GM18499 (cell line): Measurements from ENCODE around the gene DPYSL3.
"Not testable (repeated sequence)": the region's sequence is repeated elsewhere in the genome, so short reads cannot be mapped to it uniquely, and the experiment has no call there.

Experiments used
- ATAC-seq: cut with Tn5 transposase; IDR thresholded peaks from one replicate; pipeline ENCODE4 v1.9.1; 2021; ENCODE audit warnings: moderate number of reproducible peaks; ENCODE audit not compliant: insufficient read depth, unreplicated experiment

Gene DPYSL3

GRCh38 chr5:147509710-147510651 lies at the start of gene DPYSL3:
Gene DPYSL3, minus strand, starts transcription at chr5:147510068. Its CDS starts 210 bp downstream, at chr5:147509858.
- no peak for ATAC-seq

DNA sequence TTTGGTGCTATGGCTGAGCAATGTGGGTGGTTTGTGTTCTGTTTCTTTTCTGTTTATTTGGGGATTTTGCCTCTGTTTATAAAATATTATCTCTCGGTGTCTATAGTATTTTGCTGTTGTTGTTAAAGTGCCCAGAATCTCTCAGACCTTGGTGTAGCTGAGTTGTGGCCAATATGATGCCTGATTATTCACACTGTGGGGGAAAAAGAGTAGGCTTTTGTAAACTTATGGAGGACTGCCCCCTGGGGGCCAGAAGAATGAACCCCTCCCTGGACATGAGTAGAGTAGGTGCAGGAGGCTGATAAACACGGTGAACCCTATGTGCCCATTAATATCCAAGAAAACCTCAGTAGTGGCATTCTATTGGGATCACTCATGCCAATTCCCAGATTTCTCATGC lies 49.0 kb upstream of the DPYSL3 start:
- ATAC-seq: peak; percentile 55

- ATAC-seq: no peak
Measured at GRCh38 chr5:147557876-147558745, 48.2 kb upstream of the DPYSL3 start.

GRCh38 chr5:147555176-147555575 lies 45.3 kb upstream of the DPYSL3 start:
- ATAC-seq: no peak

- ATAC-seq: no peak
Measured at GRCh38 chr5:147554261-147554817, 44.5 kb upstream of the DPYSL3 start.

GRCh38 chr5:147553817-147554216 lies 43.9 kb upstream of the DPYSL3 start:
- not testable (repeated sequence) for ATAC-seq

DNA sequence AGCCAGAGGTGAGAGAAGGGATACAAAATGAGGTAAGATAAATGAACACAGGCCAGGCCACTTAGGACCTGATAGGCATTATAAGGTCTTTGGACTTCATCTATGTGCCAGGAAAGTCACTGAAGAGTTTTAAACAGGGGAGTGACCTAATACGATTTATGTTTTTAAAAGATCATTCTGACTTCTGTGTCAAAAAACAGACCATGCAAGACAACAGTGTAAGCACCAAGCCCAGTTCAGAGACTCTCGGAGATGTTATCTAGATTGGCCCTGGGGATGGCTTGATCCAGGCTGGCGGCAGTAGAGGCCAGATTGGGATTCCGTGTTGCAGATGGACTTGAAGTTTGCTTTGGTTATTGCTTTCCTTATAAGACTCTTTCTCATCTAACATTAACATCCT lies 43.0 kb upstream of the DPYSL3 start:
- no peak for ATAC-seq

GRCh38 chr5:147551677-147552076 lies 41.8 kb upstream of the DPYSL3 start:
- no peak for ATAC-seq

- no peak for ATAC-seq
Measured at GRCh38 chr5:147547730-147548129, 37.9 kb upstream of the DPYSL3 start.

GRCh38 chr5:147544556-147544955 lies 34.7 kb upstream of the DPYSL3 start:
- no peak for ATAC-seq

- no peak for ATAC-seq
Measured at GRCh38 chr5:147539053-147539452, 29.2 kb upstream of the DPYSL3 start.

- no peak for ATAC-seq
Measured at GRCh38 chr5:147538236-147538635, 28.4 kb upstream of the DPYSL3 start.

DNA sequence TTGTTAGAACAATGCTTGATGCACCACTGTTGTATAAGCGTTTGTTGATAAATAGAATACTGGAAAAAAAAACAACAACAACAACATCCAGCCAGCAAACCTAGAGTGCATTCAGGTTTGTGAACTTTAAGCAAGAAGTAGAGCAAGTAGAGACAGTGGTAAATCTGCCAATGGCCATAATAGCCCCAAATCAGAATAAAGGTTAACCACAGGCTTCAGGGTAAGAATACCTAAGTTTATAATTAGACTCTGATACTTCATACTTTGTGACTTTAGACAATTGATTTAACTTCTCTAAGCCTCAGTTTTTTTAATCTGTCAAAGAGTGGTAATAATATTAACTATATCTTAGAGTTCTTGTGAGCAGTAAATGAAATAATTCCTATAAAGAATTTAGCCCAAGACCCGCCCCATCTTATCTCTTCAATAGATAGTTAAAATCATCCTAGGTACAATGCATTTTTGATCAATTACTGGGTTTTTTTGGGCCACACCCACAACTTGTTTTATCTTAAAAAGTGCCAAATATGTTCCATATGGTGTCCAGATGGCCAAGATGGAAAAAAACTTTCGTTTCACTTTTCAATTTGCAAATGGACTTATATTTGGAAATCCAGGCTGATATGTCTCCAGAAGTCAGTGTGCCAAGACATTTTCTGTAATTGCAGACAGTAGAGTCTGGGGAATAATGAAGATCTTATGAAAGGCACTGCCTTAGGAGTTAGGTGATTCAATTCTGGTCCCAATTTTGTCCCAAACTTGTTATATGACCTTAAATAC lies 24.5 kb upstream of the DPYSL3 start:
- no peak for ATAC-seq

- no peak for ATAC-seq
Measured at GRCh38 chr5:147532156-147532555, 22.3 kb upstream of the DPYSL3 start.

DNA sequence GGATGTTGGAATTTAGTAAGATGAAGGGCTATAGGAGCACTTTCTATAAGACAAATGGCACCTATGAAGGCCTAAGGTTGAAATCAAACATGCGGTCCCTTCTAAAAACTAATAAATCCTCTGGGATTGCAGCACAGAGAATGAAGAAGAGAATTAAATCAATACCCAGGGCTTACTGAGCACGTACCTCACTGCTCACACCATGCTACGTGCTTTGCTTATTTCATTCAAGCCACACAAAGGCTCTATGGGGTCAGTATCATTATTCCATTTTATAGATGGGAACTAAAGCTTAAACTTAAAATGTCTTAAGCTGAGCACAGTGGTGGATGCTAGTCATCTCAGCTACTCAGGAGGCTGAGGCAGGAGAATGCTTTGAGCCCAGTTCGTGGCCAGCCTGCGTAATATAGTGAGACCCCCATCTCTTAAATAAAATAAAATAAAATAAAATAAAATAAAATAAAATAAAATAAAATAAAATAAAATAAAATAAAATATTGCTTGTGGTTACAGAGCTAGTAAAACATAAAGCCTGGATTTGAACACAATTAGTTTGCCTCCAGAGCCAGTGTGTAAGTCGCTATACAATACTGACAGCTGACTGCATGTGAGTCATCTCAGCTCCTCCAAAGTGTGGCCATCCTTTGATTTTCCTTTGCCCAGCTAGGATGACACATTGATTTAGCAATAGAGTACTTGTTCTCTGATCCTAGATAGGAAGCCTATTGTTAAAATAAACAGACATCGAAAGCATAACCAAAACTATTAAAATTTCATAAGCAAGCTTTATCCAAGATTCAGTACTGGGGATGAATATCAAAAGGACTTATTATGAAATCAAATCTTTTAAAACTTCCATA lies 20.9 kb upstream of the DPYSL3 start:
- no peak for ATAC-seq

- ATAC-seq: no peak
Measured at GRCh38 chr5:147523069-147523468, 13.2 kb upstream of the DPYSL3 start.

GRCh38 chr5:147522435-147522834 lies 12.6 kb upstream of the DPYSL3 start:
- no peak for ATAC-seq

GRCh38 chr5:147520450-147520849 lies 10.6 kb upstream of the DPYSL3 start:
- ATAC-seq: no peak

GRCh38 chr5:147519380-147519779 lies 9.5 kb upstream of the DPYSL3 start:
- ATAC-seq: no peak
